Measurements from ENCODE around the gene ORC1. TPM values are rescaled to one million over a fixed set of nuclear protein-coding genes. Genes with fewer than 3 reads are reported as not detected.

Gene ORC1
- total RNA-seq, 1 donor from 2014 or later = 0.11 TPM

GRCh38 chr1:52360595-52360968, 43.6 kb downstream of the ORC1 start:
- DNase-seq = no peak
- Histone ChIP-seq H3K4me3 (no peak overlapping the region), H3K27ac (replicated peaks) (no peak overlapping the region), H3K9me3 (replicated peaks) (no peaks in the 10 kb centered on the region), H3K36me3 (peaks cover 75% of the 10 kb centered on the region), H3K27me3 (ENCODE audit: low read depth) (no peaks in the 10 kb centered on the region), H3K4me1 (peaks cover 17% of the 10 kb centered on the region)
- no peak for TF ChIP-seq CTCF (IDR thresholded peaks at IDR 0.05; ENCODE audit: borderline replicate concordance)
- intact Hi-C loops (cut with micrococcal nuclease) = no loop called here

- intact Hi-C loops (cut with micrococcal nuclease) = no loop called here
- TF ChIP-seq CTCF (IDR thresholded peaks at IDR 0.05; ENCODE audit: borderline replicate concordance) = no peak
- H3K4me3 ChIP-seq = no peak overlapping the region
- no peaks in the 10 kb centered on the region for H3K27me3 ChIP-seq (ENCODE audit: low read depth)
- H3K36me3 ChIP-seq = peaks cover 81% of the 10 kb centered on the region
- DNase-seq = no peak
- no peaks in the 10 kb centered on the region for H3K9me3 ChIP-seq (replicated peaks)
- no peak overlapping the region for H3K27ac ChIP-seq (replicated peaks)
- peaks cover 16% of the 10 kb centered on the region for H3K4me1 ChIP-seq
Observed at GRCh38 chr1:52359676-52360594, 44.3 kb downstream of the ORC1 start.

GRCh38 chr1:52358851-52359497, 45.2 kb downstream of the ORC1 start:
- H3K27ac ChIP-seq (replicated peaks) = no peak overlapping the region
- intact Hi-C loops (cut with micrococcal nuclease) = no loop called here
- H3K4me1 ChIP-seq = peaks cover 9% of the 10 kb centered on the region
- DNase-seq = no peak
- no peak overlapping the region for H3K4me3 ChIP-seq
- peaks cover 91% of the 10 kb centered on the region for H3K36me3 ChIP-seq
- no peaks in the 10 kb centered on the region for H3K27me3 ChIP-seq (ENCODE audit: low read depth)
- H3K9me3 ChIP-seq (replicated peaks) = no peaks in the 10 kb centered on the region
- no peak for TF ChIP-seq CTCF (IDR thresholded peaks at IDR 0.05; ENCODE audit: borderline replicate concordance)

- no peak for TF ChIP-seq CTCF (IDR thresholded peaks at IDR 0.05; ENCODE audit: borderline replicate concordance)
- no peaks in the 10 kb centered on the region for H3K27me3 ChIP-seq (ENCODE audit: low read depth)
- no peak overlapping the region for H3K27ac ChIP-seq (replicated peaks)
- H3K4me3 ChIP-seq = no peak overlapping the region
- no peak for DNase-seq
- no peaks in the 10 kb centered on the region for H3K9me3 ChIP-seq (replicated peaks)
- H3K4me1 ChIP-seq = peaks cover 8% of the 10 kb centered on the region
- intact Hi-C loops (cut with micrococcal nuclease) = no loop called here
- peaks cover 100% of the 10 kb centered on the region for H3K36me3 ChIP-seq
Observed at GRCh38 chr1:52357397-52357796, 46.8 kb downstream of the ORC1 start.

GRCh38 chr1:52356818-52357355, 47.3 kb downstream of the ORC1 start:
- DNase-seq = no peak
- no peak for TF ChIP-seq CTCF (IDR thresholded peaks at IDR 0.05; ENCODE audit: borderline replicate concordance)
- Histone ChIP-seq H3K4me1 (peaks cover 8% of the 10 kb centered on the region), H3K27ac (replicated peaks) (no peak overlapping the region), H3K4me3 (no peak overlapping the region), H3K9me3 (replicated peaks) (no peaks in the 10 kb centered on the region), H3K27me3 (ENCODE audit: low read depth) (no peaks in the 10 kb centered on the region), H3K36me3 (peaks cover 97% of the 10 kb centered on the region)
- intact Hi-C loops (cut with micrococcal nuclease) = no loop called here

Data from left ventricle myocardium inferior (tissue), 1 donor.